ENCODE data around the gene BEND6.

BEND6 gene

DNA sequence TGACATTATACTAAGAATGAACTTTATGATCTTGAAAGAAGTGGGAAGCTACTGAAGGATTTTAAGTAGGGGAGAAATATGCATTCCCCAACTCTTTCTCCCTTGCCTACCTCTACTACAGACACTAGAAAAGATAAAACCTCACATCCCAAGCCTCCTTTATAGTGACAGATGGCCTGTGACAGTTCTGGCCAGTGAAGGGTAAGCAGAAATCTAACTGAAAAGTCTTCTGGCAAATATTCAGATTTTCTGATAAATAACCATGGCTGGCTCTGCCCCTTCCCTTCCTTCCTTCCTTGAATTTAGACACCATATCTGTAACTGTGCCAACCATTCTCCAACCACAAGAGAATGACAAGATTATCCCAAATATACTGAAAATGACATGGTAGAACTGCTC lies 10.2 kb upstream of the BEND6 start:
- no peak for DNase-seq

DNA sequence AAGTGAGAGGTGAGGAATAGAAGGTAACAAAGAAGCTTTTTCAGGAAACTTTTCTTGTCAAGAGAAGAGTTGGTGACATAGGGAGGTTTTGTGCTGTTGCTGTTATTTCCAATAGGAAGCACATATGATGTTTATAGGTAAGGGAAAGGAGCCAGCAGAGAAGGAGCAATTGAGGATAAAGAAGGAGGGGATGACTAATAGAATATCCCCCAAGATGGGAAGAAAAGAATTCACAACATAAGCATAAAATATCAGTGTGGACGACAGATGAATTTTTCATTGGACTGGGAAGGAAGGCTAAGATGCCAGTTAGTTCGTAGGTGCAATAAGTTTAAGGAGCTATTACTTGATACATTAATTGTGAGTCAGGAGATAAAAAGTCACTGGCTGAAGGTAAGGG lies 8.5 kb upstream of the BEND6 start:
- DNase-seq, result no peak

DNA sequence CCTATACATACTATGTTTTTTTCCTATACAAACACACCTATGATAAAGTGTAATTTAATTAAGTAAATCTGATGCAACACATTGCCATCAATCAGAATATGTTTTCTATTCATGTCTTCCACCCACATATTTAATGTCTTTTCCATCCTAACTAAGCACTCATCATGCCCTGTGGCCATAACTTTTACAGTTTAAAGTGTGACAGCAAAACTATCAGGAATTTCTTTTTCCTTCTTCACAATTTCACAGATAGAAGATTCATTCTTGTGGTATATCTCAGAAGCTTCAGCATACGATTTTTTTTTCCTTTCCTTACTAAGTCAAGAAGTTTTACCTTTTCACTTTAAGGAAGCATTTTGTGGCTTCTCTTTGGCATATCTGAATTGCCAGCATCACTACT lies 7.0 kb upstream of the BEND6 start:
- DNase-seq, result no peak

DNA sequence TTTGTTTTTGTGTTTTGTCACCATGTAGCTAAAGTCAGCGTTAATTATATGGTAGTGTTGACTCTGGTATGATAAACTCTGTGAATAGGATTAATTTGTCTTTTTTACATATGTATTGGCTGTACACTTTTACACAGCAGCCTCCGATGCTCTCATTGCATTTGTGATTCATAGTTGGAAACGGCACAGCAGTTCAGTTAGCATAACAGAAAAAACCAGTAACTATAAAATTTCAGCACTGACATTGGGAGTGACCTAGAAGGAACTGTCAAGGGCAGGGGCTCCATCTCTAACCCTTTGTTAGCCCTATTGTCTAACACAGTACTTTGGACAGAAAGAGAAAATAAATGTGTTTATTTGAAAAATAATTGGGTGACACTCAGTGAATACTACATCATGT lies 5.6 kb upstream of the BEND6 start:
- no peak for DNase-seq

DNA sequence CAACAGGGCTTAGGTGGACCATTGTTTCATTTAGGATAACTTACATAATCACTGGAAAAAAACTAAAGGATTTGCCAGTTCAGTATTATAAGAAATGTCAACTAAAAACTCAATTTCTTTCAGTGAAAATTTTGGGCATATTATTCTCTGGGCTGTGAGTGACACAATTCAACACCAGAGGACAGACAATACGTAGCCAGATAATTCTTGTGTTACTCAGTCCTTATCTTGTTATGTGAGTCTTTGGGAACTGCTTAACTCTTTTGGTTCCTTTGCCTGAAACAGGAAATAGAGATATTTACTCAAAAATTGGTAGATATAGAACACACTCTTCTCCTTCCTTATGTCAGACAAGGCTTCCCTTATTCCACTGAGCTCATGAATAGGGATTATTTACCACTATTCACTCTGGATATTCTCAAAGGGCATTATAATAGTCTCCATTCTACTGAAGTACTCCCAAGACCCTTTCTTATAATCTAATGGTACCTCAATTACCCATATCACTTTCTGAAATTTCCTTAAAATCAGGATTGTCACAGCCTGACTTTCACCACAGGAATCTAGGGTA lies 4.9 kb upstream of the BEND6 start:
- no peak for DNase-seq

DNA sequence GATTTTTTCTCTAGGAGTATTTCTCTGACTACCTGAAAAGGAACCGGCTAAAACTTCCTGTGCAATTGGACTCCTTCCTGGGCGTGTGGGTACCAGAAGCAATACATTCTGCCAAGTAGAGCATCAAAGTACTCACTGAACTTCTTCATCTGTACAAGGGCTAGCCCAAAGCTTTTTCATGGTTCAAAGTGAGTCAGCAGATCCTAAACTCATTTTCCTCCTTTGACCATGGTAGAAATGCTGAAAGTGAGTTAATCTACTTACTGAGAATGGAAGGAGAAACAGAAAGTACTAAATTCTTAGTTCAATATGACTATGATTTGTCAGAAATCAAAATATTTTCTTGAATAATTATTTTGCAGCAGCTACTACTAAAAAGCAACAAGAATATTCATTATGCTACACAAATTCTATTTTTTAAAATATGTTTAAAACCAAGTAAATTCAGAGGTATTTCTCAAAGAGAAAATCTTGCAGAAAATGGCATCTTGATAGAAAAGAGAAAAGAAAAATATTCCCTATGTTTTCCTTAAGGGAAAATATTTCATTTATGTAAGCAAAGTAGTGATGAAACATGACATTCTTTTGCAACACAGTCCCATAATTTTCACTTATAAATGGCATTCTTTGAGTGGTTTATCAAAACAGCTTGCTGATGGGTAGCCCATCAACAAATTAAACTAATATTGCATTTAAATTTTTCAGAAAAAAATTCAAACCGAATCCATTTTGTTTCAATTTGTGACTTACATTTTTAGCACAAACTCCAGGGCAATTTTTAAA lies 3.7 kb upstream of the BEND6 start:
- no peak for DNase-seq

DNA sequence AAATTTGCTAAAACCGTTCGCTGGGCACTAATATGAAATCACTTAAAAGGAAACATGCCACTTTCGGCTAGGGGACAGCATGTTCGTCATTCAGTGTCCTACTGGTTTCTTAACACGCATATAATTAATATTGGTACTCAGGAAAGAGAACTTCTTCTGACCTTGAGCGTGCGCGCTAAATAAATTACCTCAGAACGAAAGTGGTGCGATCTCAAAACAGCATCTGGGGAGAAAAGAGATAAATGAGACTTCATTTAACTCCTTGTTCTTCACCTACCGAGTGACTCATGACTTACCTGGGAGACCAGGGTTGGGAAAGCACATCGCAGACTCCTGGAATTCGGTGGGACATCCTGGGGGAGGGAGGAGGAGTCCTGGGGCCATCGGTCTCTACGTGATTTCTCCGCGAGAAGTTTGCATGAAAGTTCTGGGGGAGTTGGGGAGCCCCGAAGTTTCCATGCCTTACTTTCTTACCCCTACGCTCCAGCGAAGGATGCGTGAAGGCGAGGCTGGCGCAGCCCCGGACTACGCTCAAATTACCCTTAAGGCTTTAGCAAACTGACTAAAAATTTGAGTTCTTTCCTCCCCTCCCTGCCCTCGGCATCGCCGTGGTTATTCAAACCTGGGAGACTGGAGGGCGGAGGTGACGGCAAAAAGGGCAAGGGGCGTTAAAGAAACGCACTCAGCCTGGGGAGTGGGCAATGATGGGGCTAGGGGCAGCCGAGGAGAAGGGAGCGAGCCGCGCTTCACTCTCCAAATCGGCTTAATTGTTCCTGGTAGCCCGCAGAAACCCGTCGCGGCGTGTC lies 1.1 kb upstream of the BEND6 start:
- no peak for DNase-seq

DNA sequence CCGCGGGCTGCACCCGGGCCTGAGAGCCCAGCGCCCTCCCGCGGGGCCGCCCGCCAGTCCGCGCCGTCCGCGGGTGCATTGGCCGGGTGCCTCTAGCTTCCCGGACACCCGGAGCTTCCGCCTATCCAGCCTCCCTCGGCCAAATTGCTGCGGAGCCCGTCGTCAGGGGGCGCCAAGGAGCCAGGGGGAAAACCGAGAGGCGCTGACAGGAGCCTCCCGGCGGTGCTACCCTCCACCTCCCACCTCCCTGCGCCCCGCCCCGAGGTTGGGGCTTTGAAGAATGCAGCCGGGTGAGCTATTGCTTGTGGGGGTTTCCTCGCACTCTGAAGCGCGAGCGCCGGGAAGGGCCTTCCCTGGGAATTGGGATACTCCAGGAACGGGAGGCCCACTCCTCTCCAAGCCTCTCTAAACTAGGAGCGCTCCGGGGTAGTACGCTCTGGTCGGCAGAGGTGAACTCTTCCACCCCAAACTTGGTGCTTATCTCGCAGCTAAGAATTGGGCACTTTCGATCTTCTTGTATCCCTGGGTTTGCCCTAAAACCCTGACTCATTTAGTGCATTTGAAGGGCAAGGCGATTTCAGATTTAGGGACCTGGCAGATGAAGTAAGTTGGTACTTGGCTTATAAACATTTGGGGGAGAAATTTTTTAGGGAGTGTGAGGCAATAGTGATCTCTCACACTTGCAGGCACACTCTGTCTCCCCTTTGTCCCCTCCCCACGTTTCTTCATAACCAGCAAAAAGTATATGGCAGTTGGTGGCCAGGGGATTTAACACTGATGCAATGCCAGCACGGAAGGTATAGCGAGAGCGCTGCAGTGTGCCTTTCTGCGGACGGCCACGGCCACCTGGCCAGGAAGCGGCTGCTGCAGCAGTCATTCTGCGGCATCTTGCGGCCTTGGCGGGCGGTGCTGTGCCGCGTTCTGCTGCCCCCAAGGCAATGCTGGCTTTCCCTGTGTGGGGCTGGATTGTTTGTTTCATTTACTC lies 556 bp downstream of the BEND6 start:
- peak; percentile 66 for DNase-seq

DNA sequence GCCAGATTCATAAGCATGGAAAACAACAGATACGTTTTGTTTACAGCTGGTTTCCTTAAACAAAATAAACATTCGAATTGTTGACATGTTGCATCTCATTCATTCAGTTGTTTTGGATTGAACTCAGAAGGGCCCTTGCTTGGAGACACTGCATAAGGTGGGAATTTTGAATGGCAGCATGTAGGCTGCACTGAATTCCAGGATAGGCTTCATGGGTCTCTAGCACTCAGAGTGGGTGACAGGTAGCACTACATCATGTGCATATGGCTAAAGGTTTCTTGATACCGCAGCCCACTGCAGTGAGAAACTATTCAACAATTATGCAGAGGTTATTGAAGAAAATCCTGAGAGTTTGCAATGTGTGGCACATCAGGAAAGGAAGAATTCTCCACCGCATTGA lies 1.6 kb downstream of the BEND6 start:
- no peak for DNase-seq

DNA sequence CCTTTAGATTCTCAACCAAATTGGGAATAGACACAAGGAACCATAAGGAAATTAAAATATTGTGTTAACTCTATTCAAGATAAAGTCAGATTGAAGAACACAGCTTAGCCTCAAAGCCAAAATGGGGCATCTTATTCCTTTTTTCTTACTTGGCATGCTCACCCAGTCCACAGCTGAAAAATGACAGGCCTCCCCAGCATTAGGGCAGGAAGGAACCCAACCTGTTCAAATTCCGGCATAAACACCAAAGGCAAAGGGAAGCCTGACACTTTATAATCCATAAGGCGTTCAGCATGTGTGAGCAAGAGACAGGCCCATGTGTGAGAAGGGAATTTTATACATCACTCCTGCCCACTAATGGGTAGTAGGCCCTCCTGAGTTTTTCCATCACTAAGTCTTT lies 2.9 kb downstream of the BEND6 start:
- no peak for DNase-seq

DNA sequence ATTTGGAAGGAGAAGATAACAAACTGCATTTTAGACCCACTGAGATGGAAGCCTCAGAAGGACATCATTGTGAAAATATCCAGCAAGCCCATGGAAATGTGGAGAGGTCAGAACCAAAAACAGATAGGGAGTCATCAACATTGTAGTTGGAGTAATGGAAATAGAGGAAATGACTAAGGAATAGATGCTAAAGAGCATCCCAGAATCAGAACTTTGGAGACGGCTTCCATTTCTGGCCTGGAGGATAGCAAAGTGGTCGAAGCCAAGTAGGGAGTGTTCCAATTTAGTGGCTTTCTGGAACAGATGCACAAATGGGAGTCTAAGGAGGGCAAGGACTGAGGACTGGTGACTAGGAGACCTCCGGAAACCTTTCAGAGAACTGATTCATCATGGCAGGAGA lies 3.6 kb downstream of the BEND6 start:
- DNase-seq, result no peak

DNA sequence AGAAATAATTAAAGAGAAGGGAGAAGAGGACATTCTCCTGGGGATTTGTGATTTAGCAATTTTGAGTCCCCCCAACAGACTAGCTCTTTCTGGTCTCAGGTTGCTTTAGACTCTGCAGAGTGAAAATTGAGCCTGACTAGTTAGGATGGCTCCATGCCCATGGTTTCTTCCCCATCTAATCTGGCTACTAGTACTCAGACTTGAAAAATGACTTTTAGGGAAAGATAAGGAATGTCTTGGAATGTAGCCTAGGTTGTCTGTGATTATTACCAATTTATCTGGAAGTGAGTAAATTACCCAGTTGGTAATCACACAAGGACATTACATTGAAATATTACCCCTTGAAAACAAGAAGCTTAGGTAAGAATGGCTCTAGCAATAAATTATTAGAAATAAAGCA lies 4.2 kb downstream of the BEND6 start:
- DNase-seq, result no peak

DNA sequence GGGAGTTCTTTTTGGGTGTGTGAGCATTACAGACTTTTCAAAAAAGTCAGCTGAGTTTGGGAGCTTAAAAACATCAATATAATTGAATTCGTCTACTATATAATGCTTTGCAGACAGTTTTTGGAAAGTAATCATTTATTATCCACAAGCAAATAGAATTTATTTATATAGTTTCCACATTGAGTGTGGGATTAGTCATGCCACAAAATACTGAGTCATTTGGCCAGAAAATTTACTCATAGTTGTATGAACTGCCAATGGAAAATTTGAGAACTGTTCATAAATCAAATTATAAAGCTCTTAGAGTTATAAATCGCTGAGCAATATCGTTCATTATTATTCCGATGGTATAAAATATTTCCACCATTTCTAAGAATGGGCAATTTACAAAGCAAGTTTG lies 5.0 kb downstream of the BEND6 start:
- no peak for DNase-seq

DNA sequence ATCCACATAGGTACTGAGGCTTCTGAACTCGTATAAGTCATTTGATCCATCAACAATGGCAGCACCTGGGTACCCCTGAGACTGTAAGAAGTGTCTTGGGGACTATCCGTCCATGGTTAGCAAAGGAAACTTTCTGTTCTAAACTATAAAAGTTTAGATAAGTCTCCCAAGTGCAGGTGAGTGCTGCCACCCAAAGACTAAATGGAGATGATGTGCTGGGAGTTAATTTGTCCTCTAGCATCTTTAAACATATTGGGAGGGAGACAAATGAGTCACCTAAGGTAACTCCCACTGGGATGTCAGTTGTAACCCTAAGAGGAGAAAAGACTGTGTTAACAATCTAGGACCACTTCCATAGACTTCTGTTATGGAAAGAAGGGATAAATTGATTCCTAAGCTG lies 6.2 kb downstream of the BEND6 start:
- DNase-seq, result no peak

DNA sequence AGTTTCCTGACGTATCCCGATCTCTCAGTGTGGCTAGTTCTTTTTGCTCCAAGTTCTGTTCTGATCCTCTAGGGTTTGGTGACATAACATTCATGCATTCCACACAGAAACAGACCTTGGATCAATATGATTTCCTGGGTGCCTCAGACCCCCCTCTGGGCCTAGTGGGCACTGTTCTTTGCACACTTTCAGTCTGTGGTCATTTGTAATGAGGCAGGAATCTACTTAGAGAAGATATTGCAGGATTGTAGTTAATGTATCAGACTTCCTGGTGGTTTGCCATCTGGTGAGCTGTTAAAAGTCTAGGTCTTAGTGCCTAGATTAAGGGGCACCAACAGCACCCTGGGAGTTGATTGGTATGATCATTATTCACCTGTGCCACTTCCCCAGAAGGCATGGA lies 7.5 kb downstream of the BEND6 start:
- DNase-seq, result no peak

DNA sequence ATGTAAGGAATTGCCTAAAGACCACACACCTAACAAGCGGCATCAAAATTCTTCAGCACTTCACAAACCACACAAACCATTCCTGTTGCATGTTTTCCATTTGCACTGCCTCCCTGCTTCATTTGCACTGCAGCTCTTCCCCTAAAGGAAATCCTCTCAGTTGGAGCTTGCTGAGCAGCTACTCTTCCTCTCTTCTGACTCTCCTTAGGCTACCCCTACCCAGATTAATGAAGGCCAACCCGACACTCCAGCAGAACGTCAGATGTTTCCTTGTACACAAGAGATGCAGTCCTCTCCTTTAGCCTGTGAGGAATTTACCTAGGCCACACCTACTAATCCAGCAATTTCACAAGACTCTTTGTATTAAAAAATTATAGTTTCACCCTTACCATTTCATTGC lies 8.1 kb downstream of the BEND6 start:
- DNase-seq, result no peak

DNA sequence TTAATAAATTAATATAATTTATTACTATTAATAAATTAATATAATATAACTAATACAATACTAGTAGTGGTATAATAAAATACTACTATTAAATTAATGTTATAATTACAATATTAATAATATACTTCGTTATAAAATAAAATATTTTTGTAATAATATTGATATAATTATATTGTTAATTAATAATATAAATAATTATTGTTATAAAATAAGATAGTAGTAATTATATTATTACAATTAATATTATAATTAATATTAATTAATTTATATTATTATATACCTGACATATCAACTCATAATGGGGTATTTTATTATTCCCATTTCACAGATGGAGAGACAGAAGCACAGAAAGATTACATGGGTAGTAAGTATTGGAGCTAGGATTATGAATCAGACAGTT lies 8.9 kb downstream of the BEND6 start:
- DNase-seq, result no peak

DNA sequence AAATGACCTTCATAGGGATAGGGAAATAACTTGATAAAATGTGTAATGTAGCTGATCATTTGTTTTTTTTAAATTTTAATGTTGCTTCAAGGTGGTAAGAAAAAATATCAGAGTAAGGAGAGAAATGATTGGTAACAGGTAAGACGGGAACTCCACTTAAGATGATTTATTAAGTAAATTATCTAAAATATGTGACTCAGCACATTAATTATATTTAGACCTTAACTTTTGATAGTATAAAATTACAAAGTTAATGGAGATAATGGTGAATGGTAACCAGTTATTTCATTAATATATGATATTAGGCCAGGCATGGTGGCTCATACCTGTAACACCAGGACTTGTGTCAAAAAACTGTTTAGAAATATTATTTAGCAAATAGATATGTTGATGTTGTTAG lies 10.2 kb downstream of the BEND6 start:
- DNase-seq, result no peak

DNA sequence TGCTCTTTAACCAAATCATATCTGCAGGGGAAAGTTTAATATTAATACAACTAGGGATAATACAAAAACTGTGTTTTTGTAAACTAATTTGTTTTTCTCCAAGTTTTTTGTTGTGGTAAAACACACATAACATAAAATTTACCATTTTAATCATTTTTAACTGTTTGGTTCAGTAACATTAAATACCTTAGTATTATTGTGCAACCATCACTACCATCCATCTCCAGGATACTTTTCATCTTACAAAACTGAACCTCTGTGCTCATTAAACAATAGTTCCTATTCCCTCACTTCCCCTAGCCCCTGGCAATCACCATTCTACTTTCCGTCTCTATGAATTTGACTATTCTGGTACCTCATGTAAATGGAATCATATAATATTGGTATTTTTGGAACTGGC lies 15.9 kb downstream of the BEND6 start:
- no peak for DNase-seq

DNA sequence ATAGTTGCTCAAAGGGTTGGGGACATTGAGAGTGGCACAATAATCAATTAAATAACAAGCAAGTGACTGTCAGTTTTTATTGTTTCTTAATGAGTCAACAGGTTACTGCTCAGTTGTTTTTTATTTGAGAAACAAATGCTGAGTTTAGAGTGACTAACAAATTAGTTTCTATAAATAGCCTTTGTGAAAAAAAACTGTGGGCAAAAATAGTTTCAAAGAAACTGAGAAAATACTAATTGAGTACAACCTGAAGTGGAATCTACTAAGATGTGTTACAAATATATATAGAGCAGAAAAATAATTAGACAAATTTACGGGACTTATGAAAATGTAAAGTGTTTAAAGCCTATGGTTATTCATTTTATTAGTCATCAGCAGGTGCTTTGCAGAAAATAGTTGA lies 22.3 kb downstream of the BEND6 start:
- no peak for DNase-seq

DNA sequence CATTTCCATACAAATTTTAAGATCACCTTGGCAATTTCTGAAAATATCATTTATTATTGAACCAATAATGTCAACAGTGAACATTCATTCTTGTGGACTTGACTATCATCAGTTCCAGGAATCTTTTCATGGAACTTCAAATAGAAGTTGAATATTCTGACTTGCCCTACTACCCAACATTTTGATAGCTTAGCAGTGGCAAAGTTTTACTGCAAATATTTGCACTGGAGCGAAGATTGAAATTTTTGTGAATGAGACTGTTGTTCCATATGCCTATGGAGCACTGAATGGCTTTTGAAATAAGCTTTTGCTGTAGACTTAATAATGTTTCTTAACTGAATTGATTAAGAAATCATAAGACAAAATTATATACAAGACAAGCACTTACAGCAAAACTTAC lies 23.6 kb downstream of the BEND6 start:
- DNase-seq, result no peak

DNA sequence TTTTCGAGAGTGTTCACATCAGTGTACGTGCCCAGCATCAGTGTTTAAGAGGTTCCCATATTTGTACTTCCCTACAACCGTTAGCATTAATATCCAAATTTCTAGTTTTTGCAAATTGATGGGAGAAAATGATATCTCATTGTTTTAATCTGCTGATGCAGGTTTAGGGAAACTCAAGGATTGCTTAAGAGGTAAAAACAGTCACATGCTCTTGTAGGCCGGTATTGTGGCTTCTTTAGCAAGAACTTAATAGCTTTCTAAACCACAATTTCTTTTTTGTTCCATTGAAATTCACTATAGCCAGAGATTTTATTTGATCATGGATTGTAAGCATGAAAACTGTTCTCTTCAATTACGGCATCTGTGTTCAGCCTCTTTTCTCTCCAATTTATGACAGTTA lies 29.5 kb downstream of the BEND6 start:
- DNase-seq, result peak; percentile 88

DNA sequence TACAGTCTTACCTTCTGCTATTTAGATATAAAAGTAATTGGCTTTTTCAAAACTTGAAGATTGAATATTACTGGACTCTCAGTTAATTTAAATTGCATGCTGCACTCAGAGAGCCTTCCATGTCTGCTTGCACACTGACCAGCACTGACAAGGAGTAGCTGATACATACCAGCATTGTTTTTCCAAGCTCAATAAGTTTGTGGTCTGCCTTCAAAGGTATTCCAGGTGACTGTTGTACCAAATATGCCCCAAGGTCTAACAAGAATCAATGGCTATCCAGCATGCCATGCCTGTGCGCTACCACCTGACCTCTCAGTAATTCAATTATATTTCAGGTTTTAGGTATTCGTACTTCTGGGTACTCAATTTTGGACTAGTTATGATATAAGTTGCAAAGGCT lies 30.0 kb downstream of the BEND6 start:
- DNase-seq, result no peak

Data from DMS79 treated with DMSO at 0.1 percent for 48 hours (cell line).